ENCODE data around the gene PCSK4.

Gene PCSK4

DNA sequence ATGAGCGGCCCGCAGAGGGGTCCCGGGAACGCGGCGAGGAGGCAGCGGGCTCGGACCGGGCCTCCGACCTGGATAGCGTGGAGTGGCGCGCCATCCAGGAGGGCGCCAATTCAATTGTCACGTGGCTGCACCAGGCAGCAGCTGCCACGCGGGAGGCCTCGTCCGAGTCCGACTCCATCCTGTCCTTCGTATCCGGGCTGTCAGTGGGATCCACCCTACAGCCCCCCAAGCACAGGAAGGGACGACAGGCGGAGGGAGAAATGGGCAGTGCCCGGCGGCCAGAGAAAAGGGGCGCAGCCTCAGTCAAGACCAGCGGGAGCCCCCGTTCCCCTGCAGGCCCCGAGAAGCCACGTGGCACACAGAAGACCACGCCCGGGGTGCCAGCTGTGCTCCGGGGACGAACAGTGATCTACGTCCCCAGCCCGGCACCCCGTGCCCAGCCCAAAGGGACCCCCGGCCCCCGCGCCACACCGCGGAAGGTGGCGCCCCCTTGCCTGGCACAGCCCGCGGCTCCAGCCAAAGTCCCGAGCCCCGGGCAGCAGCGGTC is 21.8 kb downstream of the PCSK4 start:
- in situ Hi-C loops (cut with HindIII; ENCODE audit: low pct_ligation_motif_present, low sequenced_read_pairs) = no loop called here
- no peak overlapping the region for H3K4me3 ChIP-seq (ENCODE audit: low read depth, low read length)
- DNase-seq = no peak
- no peaks in the 10 kb centered on the region for H3K36me3 ChIP-seq (replicated peaks)
- TF ChIP-seq, protein P1, sequence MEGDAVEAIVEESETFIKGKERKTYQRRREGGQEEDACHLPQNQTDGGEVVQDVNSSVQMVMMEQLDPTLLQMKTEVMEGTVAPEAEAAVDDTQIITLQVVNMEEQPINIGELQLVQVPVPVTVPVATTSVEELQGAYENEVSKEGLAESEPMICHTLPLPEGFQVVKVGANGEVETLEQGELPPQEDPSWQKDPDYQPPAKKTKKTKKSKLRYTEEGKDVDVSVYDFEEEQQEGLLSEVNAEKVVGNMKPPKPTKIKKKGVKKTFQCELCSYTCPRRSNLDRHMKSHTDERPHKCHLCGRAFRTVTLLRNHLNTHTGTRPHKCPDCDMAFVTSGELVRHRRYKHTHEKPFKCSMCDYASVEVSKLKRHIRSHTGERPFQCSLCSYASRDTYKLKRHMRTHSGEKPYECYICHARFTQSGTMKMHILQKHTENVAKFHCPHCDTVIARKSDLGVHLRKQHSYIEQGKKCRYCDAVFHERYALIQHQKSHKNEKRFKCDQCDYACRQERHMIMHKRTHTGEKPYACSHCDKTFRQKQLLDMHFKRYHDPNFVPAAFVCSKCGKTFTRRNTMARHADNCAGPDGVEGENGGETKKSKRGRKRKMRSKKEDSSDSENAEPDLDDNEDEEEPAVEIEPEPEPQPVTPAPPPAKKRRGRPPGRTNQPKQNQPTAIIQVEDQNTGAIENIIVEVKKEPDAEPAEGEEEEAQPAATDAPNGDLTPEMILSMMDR (IDR thresholded peaks at IDR 0.05; ENCODE audit: low read depth, low read length, missing control alignments) = no peak
- no peak overlapping the region for H3K27ac ChIP-seq
- H3K27me3 ChIP-seq (replicated peaks) = peaks cover 66% of the 10 kb centered on the region

- Histone ChIP-seq H3K27ac (no peak overlapping the region), H3K36me3 (replicated peaks) (no peaks in the 10 kb centered on the region), H3K27me3 (replicated peaks) (peaks cover 66% of the 10 kb centered on the region), H3K4me3 (ENCODE audit: low read depth, low read length) (no peak overlapping the region)
- in situ Hi-C loops (cut with HindIII; ENCODE audit: low pct_ligation_motif_present, low sequenced_read_pairs) = no loop called here
- TF ChIP-seq, protein P1 (IDR thresholded peaks at IDR 0.05; ENCODE audit: low read depth, low read length, missing control alignments) = no peak
- DNase-seq = no peak
Measured at GRCh38 chr19:1467490-1468273, 22.5 kb downstream of the PCSK4 start.

GRCh38 chr19:1467215-1467489 is 23.0 kb downstream of the PCSK4 start:
- Histone ChIP-seq H3K27me3 (replicated peaks) (peaks cover 64% of the 10 kb centered on the region), H3K27ac (no peak overlapping the region), H3K36me3 (replicated peaks) (no peaks in the 10 kb centered on the region), H3K4me3 (ENCODE audit: low read depth, low read length) (no peak overlapping the region)
- TF ChIP-seq, protein P1 (IDR thresholded peaks at IDR 0.05; ENCODE audit: low read depth, low read length, missing control alignments) = no peak
- no peak for DNase-seq
- in situ Hi-C loops (cut with HindIII; ENCODE audit: low pct_ligation_motif_present, low sequenced_read_pairs) = no loop called here

- DNase-seq = no peak
- no peaks in the 10 kb centered on the region for H3K36me3 ChIP-seq (replicated peaks)
- TF ChIP-seq, protein P1 (IDR thresholded peaks at IDR 0.05; ENCODE audit: low read depth, low read length, missing control alignments) = no peak
- peaks cover 61% of the 10 kb centered on the region for H3K27me3 ChIP-seq (replicated peaks)
- H3K4me3 ChIP-seq (ENCODE audit: low read depth, low read length) = no peak overlapping the region
- no peak overlapping the region for H3K27ac ChIP-seq
- in situ Hi-C loops (cut with HindIII; ENCODE audit: low pct_ligation_motif_present, low sequenced_read_pairs) = no loop called here
Measured at GRCh38 chr19:1466461-1467214, 23.5 kb downstream of the PCSK4 start.

DNA sequence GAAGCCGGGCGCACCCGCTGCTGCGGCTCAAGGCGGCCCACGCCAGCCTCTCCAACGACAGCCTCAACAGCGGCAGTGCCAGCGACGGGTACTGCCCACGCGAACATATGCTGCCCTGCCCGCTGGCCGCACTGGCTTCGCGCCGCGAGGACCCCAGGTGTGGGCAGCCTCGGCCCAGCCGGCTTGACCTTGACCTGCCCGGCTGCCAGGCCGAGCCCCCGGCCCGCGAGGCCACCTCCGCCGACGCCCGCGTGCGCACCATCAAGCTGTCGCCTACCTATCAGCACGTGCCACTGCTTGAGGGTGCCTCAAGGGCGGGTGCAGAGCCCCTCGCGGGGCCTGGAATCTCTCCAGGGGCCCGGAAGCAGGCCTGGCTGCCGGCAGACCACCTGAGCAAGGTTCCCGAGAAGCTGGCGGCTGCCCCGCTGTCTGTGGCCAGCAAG is 24.1 kb downstream of the PCSK4 start:
- in situ Hi-C loops (cut with HindIII; ENCODE audit: low pct_ligation_motif_present, low sequenced_read_pairs) = no loop called here
- H3K27me3 ChIP-seq (replicated peaks) = peaks cover 55% of the 10 kb centered on the region
- no peaks in the 10 kb centered on the region for H3K36me3 ChIP-seq (replicated peaks)

More for the DNA sequence above, 24.1 kb downstream of the PCSK4 start:
- Histone ChIP-seq H3K27ac (no peak overlapping the region), H3K4me3 (ENCODE audit: low read depth, low read length) (no peak overlapping the region)
- TF ChIP-seq, protein P1 (IDR thresholded peaks at IDR 0.05; ENCODE audit: low read depth, low read length, missing control alignments) = no peak
- no peak for DNase-seq

Measured in brain microvascular endothelial cell (primary cell).